ENCODE data around the gene MICB. TPM values are rescaled to one million over a fixed set of nuclear protein-coding genes. Genes with fewer than 3 reads are reported as not detected.
"Not testable (repeated sequence)": the region's sequence is repeated elsewhere in the genome, so short reads cannot be mapped to it uniquely, and the experiment has no call there.

MICB gene
- total RNA-seq, 6 experiments from 2014 or later = 0.48 to 2.0 (median 1.2) TPM

DNA sequence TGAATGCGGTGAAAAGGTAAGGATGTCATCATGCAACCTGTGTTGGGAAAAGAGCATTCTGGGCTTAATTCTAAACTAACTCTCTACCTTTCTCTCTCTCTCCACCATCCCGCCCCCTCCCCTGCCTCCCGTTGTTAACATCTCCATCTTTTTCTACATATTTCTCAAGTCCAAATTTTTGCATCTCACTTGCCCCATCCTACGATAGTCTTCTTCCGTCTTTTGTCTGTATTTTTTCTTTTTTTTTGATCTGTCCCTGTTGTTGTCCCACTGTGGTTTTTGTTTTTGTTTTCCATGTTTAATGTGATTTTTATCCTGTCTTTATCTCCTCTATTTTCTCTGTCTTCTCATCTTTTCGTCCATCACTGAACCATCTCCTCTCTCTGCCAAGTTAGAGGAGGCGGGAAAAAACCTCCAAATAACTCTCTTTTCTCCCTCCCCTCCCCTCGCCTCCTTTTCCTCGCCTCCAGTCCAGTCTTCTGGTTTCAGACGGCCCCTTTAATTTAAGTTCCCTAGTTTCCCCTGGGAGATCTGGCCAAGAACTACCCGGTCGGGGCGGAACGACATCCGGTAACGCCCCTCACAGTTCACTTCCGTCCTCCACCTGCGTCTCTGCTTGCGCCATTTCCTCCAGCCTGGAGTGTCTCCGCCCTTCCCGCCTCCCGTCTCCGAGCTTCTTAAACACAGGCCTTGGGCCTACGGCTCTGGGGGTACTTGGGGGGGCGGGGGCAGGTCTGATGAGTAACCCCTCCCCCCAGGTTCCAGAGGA, 49.2 kb downstream of the MICB start, which contains the start of gene NFKBIL1:
NFKBIL1 (plus strand) TSS at position 651 of the 769 bp plus-strand sequence; CDS start at position 738, 87 bp downstream.
- Histone ChIP-seq H3K27me3 (no peaks in the 10 kb centered on the region), H3K4me3 (peak within 1 kb of the TSS; percentile 32 to 61 (median 58)), H3K27ac (peak within 1 kb of the TSS; percentile 52 to 71 (median 68)), H3K4me1 (peaks cover 0 to 16% (median 7%) of the 10 kb centered on the region in 4 donors), H3K9me3 (no peaks in the 10 kb centered on the region), H3K36me3 (peaks cover 0 to 22% (median 2%) of the 10 kb centered on the region in 4 donors)
- intact Hi-C loops (cut with DNase I) = loop anchor here in 1 of 2 donors (5.0 kb wide), 1 partner anchor 55 kb away; no protein-coding TSS in a partner anchor
- DNase-seq = peak; percentile 94 to 96 (median 96)
- TF ChIP-seq CTCF (IDR thresholded peaks at IDR 0.05) (no peak), POLR2A (IDR thresholded peaks at IDR 0.05) (peak; percentile 37)
- under 1% methylated on average over 25 of the region's 25 CpGs for WGBS (ENCODE audit: insufficient coverage, low coverage, low lambda C conversion rate, missing lambda C conversion rate)
- ATAC-seq = peak; percentile 92 to 95 (median 94)

- Histone ChIP-seq H3K4me3 (peak overlapping the region; percentile 32 to 61 (median 58)), H3K4me1 (peaks cover 0 to 12% (median 6%) of the 10 kb centered on the region in 4 donors), H3K36me3 (peaks cover 0 to 25% (median 2%) of the 10 kb centered on the region in 4 donors), H3K9me3 (no peaks in the 10 kb centered on the region), H3K27ac (peak overlapping the region; percentile 52 to 71 (median 68)), H3K27me3 (no peaks in the 10 kb centered on the region)
- ATAC-seq (no peak), DNase-seq (peak; percentile 45 to 65 (median 59))
- TF ChIP-seq CTCF (IDR thresholded peaks at IDR 0.05) = no peak
- TF ChIP-seq POLR2A (IDR thresholded peaks at IDR 0.05) = no peak
- 50% methylated on average over 8 of the region's 24 CpGs for WGBS (ENCODE audit: insufficient coverage, low coverage, low lambda C conversion rate, missing lambda C conversion rate)
- intact Hi-C loops (cut with DNase I) = loop anchor here in 1 of 2 donors (5.0 kb wide), 1 partner anchor 54 kb away; no protein-coding TSS in a partner anchor
These were observed 50.0 kb downstream of the MICB start for GRCh38 chr6:31547727-31548543.

GRCh38 chr6:31548544-31548873, 50.6 kb downstream of the MICB start:
- TF ChIP-seq POLR2A (IDR thresholded peaks at IDR 0.05) (no peak), CTCF (IDR thresholded peaks at IDR 0.05) (no peak)
- intact Hi-C loops (cut with DNase I) = loop anchor here in 1 of 2 donors (5.0 kb wide), 1 partner anchor 54 kb away; no protein-coding TSS in a partner anchor
- no peaks in the 10 kb centered on the region for H3K27me3 ChIP-seq
- H3K36me3 ChIP-seq = peaks cover 0 to 31% (median 2%) of the 10 kb centered on the region in 4 donors
- H3K27ac ChIP-seq = peak overlapping the region in 1 of 3 donors; percentile 71
- peaks cover 0 to 10% (median 5%) of the 10 kb centered on the region in 4 donors for H3K4me1 ChIP-seq
- no peak for DNase-seq
- H3K9me3 ChIP-seq = no peaks in the 10 kb centered on the region
- WGBS (ENCODE audit: insufficient coverage, low coverage, low lambda C conversion rate, missing lambda C conversion rate) = 100% methylated on average over 2 of the region's 2 CpGs
- ATAC-seq = no peak
- peak overlapping the region; percentile 32 to 61 (median 58) for H3K4me3 ChIP-seq

DNA sequence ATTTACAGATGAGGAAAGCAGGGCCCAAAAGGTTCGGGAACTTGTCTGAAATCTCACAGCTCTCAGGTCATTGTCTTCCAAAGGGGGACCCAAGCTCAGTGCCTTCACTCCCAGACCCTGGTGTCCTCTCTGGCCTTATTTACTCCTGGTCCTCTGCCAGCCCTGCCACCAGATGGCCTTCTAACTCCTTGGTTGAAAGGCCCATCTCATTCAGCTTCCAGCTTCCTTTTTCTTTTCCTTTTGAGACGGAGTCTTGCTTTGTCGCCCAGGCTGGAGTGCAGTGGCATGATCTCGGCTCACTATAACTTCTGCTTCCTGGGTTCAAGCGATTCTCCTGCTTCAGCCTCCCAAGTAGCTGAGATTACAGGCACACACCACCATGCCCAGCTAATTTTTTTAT, 53.4 kb downstream of the MICB start:
- H3K27ac ChIP-seq, H3K4me3 ChIP-seq, H3K27me3 ChIP-seq, H3K9me3 ChIP-seq: not testable (repeated sequence)
- intact Hi-C loops (cut with DNase I) = loop anchor here in 1 of 2 donors (5.0 kb wide), 1 partner anchor 46 kb away; no protein-coding TSS in a partner anchor
- peak; percentile 27 to 43 (median 39) for TF ChIP-seq CTCF (IDR thresholded peaks at IDR 0.05)
- ATAC-seq (peak in 3 of 4 donors; percentile 8 to 39 (median 16)), DNase-seq (peak; percentile 57 to 69 (median 64))
- Histone ChIP-seq H3K36me3 (peaks cover 0 to 43% (median 2%) of the 10 kb centered on the region in 4 donors), H3K4me1 (peaks cover 0 to 10% (median 5%) of the 10 kb centered on the region in 4 donors)
- WGBS (ENCODE audit: insufficient coverage, low coverage, low lambda C conversion rate, missing lambda C conversion rate) = 15% methylated on average over 4 of the region's 5 CpGs
